ENCODE data around the gene HOXB9.

GRCh38 chr17:48609033-48609432, 17.1 kb downstream of the HOXB9 start:
- TF ChIP-seq, protein P1, sequence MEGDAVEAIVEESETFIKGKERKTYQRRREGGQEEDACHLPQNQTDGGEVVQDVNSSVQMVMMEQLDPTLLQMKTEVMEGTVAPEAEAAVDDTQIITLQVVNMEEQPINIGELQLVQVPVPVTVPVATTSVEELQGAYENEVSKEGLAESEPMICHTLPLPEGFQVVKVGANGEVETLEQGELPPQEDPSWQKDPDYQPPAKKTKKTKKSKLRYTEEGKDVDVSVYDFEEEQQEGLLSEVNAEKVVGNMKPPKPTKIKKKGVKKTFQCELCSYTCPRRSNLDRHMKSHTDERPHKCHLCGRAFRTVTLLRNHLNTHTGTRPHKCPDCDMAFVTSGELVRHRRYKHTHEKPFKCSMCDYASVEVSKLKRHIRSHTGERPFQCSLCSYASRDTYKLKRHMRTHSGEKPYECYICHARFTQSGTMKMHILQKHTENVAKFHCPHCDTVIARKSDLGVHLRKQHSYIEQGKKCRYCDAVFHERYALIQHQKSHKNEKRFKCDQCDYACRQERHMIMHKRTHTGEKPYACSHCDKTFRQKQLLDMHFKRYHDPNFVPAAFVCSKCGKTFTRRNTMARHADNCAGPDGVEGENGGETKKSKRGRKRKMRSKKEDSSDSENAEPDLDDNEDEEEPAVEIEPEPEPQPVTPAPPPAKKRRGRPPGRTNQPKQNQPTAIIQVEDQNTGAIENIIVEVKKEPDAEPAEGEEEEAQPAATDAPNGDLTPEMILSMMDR (IDR thresholded peaks at IDR 0.05; ENCODE audit: low read depth, low read length, poor library complexity, severe bottlenecking) = no peak
- TF ChIP-seq EZH2phosphoT487 (IDR thresholded peaks at IDR 0.05; ENCODE audit: borderline replicate concordance, low read length) = no peak
